Glutamatergic neuron (in vitro differentiated cells): ENCODE measurements around the gene NNMT. TPM values are rescaled to one million over a fixed set of nuclear protein-coding genes. Genes with fewer than 3 reads are reported as not detected.

Experiments
- DNase-seq: peaks from one replicate; pipeline ENCODE4 v3.0.0; 2022
- H3K27ac Mint-ChIP-seq: one replicate; pipeline ENCODE4 v1.8.0; 2020; ENCODE audit warnings: mild to moderate bottlenecking, mixed read lengths, inconsistent platforms; ENCODE audit not compliant: unreplicated experiment
- H3K27me3 Mint-ChIP-seq: one replicate; pipeline ENCODE4 v1.8.0; 2020; ENCODE audit warnings: mild to moderate bottlenecking, moderate library complexity, mixed read lengths, inconsistent platforms; ENCODE audit not compliant: unreplicated experiment
- H3K36me3 Mint-ChIP-seq: one replicate; pipeline ENCODE4 v1.8.0; 2020; ENCODE audit warnings: mild to moderate bottlenecking, mixed read lengths, inconsistent platforms; ENCODE audit not compliant: unreplicated experiment
- H3K4me1 Mint-ChIP-seq: one replicate; pipeline ENCODE4 v1.8.0; 2020; ENCODE audit warnings: mild to moderate bottlenecking, low read depth, mixed read lengths, inconsistent platforms; ENCODE audit not compliant: unreplicated experiment
- H3K4me3 Mint-ChIP-seq: one replicate; pipeline ENCODE4 v1.8.0; 2020; ENCODE audit warnings: mild to moderate bottlenecking, mixed read lengths, inconsistent platforms; ENCODE audit not compliant: unreplicated experiment
- H3K9me3 Mint-ChIP-seq: one replicate; pipeline ENCODE4 v1.8.0; 2020; ENCODE audit warnings: mild to moderate bottlenecking, moderate library complexity, mixed read lengths, inconsistent platforms; ENCODE audit not compliant: unreplicated experiment
- CTCF ChIP-seq: fragments of 200-600 bp; sonication (generic); IDR thresholded peaks from one replicate; pipeline ENCODE4 v1.5.0; 2021; ENCODE audit not compliant: partially characterized antibody, unreplicated experiment
- total RNA-seq: library from RNA; stranded (reverse); fragmentation: NEBNext Ultra II Directional; extraction: Animal tissue kit (Norgen Biotek cat#: 25700); gene quantifications from one replicate; pipeline ENCODE4 v1.2.1, GENCODE V29; 2021; ENCODE audit not compliant: unreplicated experiment

Gene NNMT
- total RNA-seq, 1 donor from 2014 or later, result 3.4 TPM

DNA sequence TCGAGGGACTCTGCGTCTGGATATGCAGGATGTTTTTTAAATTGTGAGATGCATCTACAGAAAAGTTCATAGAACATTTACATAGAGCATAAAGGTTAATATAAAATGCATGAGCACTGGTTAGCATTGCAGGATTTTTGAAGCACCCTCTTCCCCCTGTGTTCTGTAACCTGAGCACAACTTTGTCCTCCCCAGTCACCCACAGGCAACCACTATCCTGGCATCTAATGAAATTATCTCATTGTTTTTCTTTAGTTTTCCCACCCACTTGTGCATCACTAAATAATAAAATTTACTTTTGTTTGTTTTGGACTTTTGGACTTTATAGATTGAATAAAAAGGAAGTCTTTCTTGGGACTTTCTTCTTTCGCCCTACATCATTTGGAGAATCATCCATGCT, 10.0 kb upstream of the NNMT start:
- Mint-ChIP-seq H3K4me3 (no peak overlapping the region), H3K9me3 (no peaks in the 10 kb centered on the region), H3K27ac (no peak overlapping the region), H3K4me1 (peaks cover 20% of the 10 kb centered on the region), H3K36me3 (no peaks in the 10 kb centered on the region), H3K27me3 (no peaks in the 10 kb centered on the region)
- TF ChIP-seq CTCF, result no peak
- no peak for DNase-seq

DNA sequence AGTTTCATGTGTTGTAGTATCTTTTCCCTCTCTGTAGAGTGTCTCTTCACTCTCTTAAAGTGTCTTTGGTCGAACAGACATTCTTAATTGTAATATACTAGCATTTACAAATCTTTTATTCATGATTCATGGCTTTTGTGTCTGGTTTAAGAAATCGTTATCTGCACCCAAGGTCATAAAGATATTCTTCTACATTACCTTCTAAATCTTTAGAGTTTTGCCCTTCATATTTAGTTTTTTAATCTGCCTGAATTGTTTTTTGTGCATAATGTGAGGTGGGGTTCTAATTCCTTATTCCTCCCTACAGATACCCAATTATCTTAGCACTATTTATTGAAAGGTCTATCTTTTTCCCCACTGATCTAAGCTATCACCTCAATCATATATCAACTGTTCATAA, 9.0 kb upstream of the NNMT start:
- no peaks in the 10 kb centered on the region for H3K27me3 Mint-ChIP-seq
- H3K27ac Mint-ChIP-seq, result no peak overlapping the region
- H3K9me3 Mint-ChIP-seq, result no peaks in the 10 kb centered on the region
- no peaks in the 10 kb centered on the region for H3K36me3 Mint-ChIP-seq
- no peak for TF ChIP-seq CTCF
- H3K4me3 Mint-ChIP-seq, result no peak overlapping the region
- H3K4me1 Mint-ChIP-seq, result peaks cover 12% of the 10 kb centered on the region
- DNase-seq, result no peak

GRCh38 chr11:114288136-114288535, 8.1 kb upstream of the NNMT start:
- Mint-ChIP-seq H3K9me3 (no peaks in the 10 kb centered on the region), H3K27me3 (no peaks in the 10 kb centered on the region), H3K36me3 (no peaks in the 10 kb centered on the region), H3K4me1 (peaks cover 9% of the 10 kb centered on the region), H3K4me3 (no peak overlapping the region), H3K27ac (no peak overlapping the region)
- no peak for TF ChIP-seq CTCF
- no peak for DNase-seq

DNA sequence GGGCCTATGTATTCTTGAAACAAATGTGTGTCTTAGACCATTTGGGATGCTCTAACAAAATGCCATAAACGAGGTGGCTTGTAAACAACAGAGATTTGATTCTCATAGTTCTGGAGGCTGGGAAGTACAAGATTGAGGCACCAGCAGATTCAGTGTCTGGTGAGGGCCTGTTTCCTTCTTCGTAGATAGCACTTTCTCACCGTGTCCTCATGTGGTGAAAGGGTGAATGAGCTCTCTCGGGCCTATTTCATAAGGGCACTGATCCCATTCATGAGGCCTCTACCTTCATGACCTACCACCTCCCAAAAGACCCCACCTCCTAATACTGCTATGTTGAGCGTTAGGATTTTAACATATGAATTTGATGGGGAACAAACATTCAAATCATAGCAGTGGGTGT, 6.4 kb upstream of the NNMT start:
- no peak for TF ChIP-seq CTCF
- DNase-seq, result no peak
- Mint-ChIP-seq H3K27ac (no peak overlapping the region), H3K9me3 (no peaks in the 10 kb centered on the region), H3K4me1 (peaks cover 4% of the 10 kb centered on the region), H3K27me3 (no peaks in the 10 kb centered on the region), H3K4me3 (no peak overlapping the region), H3K36me3 (no peaks in the 10 kb centered on the region)

DNA sequence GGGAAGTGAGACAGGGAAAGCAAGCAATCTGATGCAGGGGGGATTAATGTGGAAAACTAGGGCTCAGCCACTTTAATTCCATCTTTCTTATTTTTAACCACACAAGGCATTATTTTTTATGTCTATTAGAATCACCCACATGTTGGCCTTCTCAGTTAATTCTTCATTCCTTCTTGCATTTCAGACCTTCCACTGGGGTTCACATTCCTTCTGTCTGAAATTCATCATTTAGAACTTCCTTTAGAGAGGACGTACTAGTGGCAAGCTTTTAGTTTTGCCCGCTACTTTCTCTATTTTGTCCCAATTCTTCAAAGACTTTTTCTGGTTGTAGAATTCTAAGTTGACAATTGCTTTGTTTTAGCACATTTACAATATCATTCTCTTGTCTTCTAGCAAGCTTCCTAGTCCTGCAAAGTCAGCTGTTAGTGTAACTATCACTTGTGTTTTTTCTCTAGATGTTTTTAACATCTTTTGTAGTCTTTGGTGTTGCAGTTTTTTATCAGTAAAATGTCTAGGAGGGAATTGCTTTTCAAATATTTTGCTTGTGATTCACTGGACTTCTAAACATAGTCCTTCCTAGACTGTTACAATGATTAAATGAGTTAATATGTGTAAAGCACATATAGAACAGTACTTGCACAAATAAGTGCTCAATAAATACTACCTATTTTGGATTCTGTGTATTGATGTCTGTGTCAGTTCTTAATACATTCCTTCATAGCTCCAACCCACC, 5.5 kb upstream of the NNMT start:
- no peak overlapping the region for H3K27ac Mint-ChIP-seq
- no peaks in the 10 kb centered on the region for H3K4me1 Mint-ChIP-seq
- TF ChIP-seq CTCF, result no peak
- DNase-seq, result no peak
- H3K36me3 Mint-ChIP-seq, result no peaks in the 10 kb centered on the region
- no peak overlapping the region for H3K4me3 Mint-ChIP-seq
- H3K9me3 Mint-ChIP-seq, result no peaks in the 10 kb centered on the region
- H3K27me3 Mint-ChIP-seq, result no peaks in the 10 kb centered on the region
